Lower leg skin (tissue), 4 donors: ENCODE measurements around the gene PDZRN3. TPM values are rescaled to one million over a fixed set of nuclear protein-coding genes. Genes with fewer than 3 reads are reported as not detected.

Experiments
- DNase-seq, 2 donors: peaks; one replicate each; pipeline ENCODE4 v3.0.0-alpha.2; 2019; ENCODE audit warnings: low spot score in 2 of 2
- H3K4me3 ChIP-seq: fragments of 200-600 bp; sonication (generic); 2 replicates; pipeline ENCODE4 v1.5.1; 2017; ENCODE audit warnings: mild to moderate bottlenecking, low read depth; ENCODE audit not compliant: poor library complexity, severe bottlenecking
- POLR2A ChIP-seq, 2 donors: fragments of 450-650 bp; IDR thresholded peaks; one replicate each; pipeline ENCODE4 v1.6.1; 2016 to 2017; ENCODE audit warnings: antibody characterized with exemption in 2 of 2, mild to moderate bottlenecking in 1 of 2, moderate library complexity in 1 of 2
- WGBS, 2 donors: methylation state at CpG; one replicate each; pipeline ENCODE4 v1.1.5; 2018; 5-methylcytosine and 5-hydroxymethylcytosine counted together
- intact Hi-C: fragments of 100-400 bp; cut with DNase I; formaldehyde crosslinking; loops from one replicate; pipeline ENCODE4 v1.15.0; 2023; ENCODE audit warnings: low total_unique reads
- total RNA-seq, 4 donors: library from RNA; depleted of rRNA; stranded (reverse); fragments of >200 nt; gene quantifications; one replicate each; pipeline ENCODE4 v1.1.0, GENCODE V29; 2016
- TF ChIP-seq, protein P1 (sequence below), 3 donors: fragments of 450-650 bp; IDR thresholded peaks; one replicate each; pipeline ENCODE4 v1.5.1; 2016; ENCODE audit warnings: antibody characterized with exemption in 3 of 3, mild to moderate bottlenecking in 3 of 3, moderate library complexity in 2 of 3

Gene PDZRN3
- total RNA-seq, 4 donors from 2014 or later = 9.7 to 29.9 (median 13.4) TPM

DNA sequence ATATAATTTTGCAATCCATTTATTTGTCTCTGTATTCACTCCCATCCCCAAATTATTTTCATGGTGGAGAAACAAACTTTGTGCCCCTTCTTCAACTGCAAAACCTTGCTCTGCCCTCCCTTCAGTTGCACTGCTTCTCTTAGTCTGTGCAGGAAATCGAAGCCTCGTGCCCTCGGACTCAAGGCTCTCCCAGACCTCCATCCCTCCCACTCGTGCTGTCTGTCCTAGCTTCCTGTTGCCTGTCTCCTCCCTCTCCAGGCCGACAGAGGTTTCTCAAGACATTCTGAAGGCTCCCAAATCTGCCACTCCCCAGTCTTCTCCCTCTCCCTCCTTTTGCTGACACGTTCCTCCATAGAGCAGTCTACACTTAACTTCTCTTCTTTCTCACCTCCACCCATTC lies 177.6 kb downstream of the PDZRN3 start:
- intact Hi-C loops = no loop called here
- 53 to 71% methylated on average over 6 of the region's 6 CpGs for WGBS, 2 donors
- no peak overlapping the region for H3K4me3 ChIP-seq
- TF ChIP-seq, protein P1, sequence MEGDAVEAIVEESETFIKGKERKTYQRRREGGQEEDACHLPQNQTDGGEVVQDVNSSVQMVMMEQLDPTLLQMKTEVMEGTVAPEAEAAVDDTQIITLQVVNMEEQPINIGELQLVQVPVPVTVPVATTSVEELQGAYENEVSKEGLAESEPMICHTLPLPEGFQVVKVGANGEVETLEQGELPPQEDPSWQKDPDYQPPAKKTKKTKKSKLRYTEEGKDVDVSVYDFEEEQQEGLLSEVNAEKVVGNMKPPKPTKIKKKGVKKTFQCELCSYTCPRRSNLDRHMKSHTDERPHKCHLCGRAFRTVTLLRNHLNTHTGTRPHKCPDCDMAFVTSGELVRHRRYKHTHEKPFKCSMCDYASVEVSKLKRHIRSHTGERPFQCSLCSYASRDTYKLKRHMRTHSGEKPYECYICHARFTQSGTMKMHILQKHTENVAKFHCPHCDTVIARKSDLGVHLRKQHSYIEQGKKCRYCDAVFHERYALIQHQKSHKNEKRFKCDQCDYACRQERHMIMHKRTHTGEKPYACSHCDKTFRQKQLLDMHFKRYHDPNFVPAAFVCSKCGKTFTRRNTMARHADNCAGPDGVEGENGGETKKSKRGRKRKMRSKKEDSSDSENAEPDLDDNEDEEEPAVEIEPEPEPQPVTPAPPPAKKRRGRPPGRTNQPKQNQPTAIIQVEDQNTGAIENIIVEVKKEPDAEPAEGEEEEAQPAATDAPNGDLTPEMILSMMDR (IDR thresholded peaks at IDR 0.05) = no peak
- TF ChIP-seq POLR2A (IDR thresholded peaks at IDR 0.05) = no peak
- no peak for DNase-seq

- H3K4me3 ChIP-seq = no peak overlapping the region
- no peak for TF ChIP-seq POLR2A (IDR thresholded peaks at IDR 0.05)
- TF ChIP-seq, protein P1 (IDR thresholded peaks at IDR 0.05) = no peak
- no peak for DNase-seq
- WGBS, 2 donors = 91 to 95% methylated on average over 10 of the region's 10 CpGs
- intact Hi-C loops = no loop called here
These were observed 178.2 kb downstream of the PDZRN3 start for GRCh38 chr3:73446467-73447110.

- WGBS, 2 donors = 80 to 86% methylated on average over 7 of the region's 7 CpGs
- TF ChIP-seq, protein P1 (IDR thresholded peaks at IDR 0.05) = no peak
- TF ChIP-seq POLR2A (IDR thresholded peaks at IDR 0.05) = no peak
- intact Hi-C loops = no loop called here
These were observed 181.9 kb downstream of the PDZRN3 start for GRCh38 chr3:73442886-73443285.

GRCh38 chr3:73442152-73442551 lies 182.6 kb downstream of the PDZRN3 start:
- TF ChIP-seq, protein P1 (IDR thresholded peaks at IDR 0.05) = no peak
- TF ChIP-seq POLR2A (IDR thresholded peaks at IDR 0.05) = no peak
- H3K4me3 ChIP-seq = no peak overlapping the region
- 81 to 84% methylated on average over 6 of the region's 6 CpGs for WGBS, 2 donors
- intact Hi-C loops = no loop called here
- DNase-seq = no peak

More at GRCh38 chr3:73442886-73443285, 181.9 kb downstream of the PDZRN3 start:
- no peak for DNase-seq
- no peak overlapping the region for H3K4me3 ChIP-seq

DNA sequence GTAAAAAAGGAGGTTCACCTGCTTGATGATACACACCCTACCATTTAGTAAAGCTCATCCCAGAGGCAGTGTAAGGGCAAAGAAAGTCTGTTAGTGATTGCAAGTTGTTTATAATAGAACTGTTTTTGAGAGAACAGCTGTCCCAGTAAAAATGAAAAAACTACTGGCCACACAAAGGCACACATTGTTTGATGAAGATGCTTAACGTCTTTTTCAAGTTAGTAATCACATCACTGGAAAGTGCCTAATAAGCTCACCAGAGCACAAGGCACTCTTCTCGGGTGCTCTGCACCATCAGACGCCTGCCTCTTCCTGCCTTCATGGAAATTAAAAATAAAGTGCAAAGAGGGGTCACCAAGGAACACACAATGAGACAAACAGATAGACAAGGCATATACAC lies 186.9 kb downstream of the PDZRN3 start:
- TF ChIP-seq, protein P1 (IDR thresholded peaks at IDR 0.05) = no peak
- TF ChIP-seq POLR2A (IDR thresholded peaks at IDR 0.05) = no peak
- intact Hi-C loops = loop anchor here (10.0 kb wide), 1 partner anchor 333 kb away; no protein-coding TSS in a partner anchor
- 67 to 70% methylated on average over 3 of the region's 3 CpGs for WGBS, 2 donors
- no peak for DNase-seq
- no peak overlapping the region for H3K4me3 ChIP-seq

- intact Hi-C loops = loop anchor here (10.0 kb wide), 1 partner anchor 330 kb away; no protein-coding TSS in a partner anchor
- DNase-seq = no peak
- no peak overlapping the region for H3K4me3 ChIP-seq
- 55 to 65% methylated on average over 11 of the region's 11 CpGs for WGBS, 2 donors
- TF ChIP-seq POLR2A (IDR thresholded peaks at IDR 0.05) = no peak
- TF ChIP-seq, protein P1 (IDR thresholded peaks at IDR 0.05) = no peak
These were observed 189.7 kb downstream of the PDZRN3 start for GRCh38 chr3:73435055-73435454.
